PC-3 (cell line): Measurements from ENCODE around the gene SPAG6.

Source experiments
- CTCF ChIP-seq: fragments of 300-600 bp; sonication (generic); conservative IDR thresholded peaks from 2 replicates; pipeline ENCODE4 v1.5.1; 2017; ENCODE audit warnings: antibody characterized with exemption, low read depth, mild to moderate bottlenecking, low read length
- EZH2 ChIP-seq: fragments of 300-600 bp; sonication (generic); IDR thresholded peaks from one replicate; pipeline ENCODE4 v1.6.1; 2017; ENCODE audit warnings: antibody characterized with exemption, mild to moderate bottlenecking, low read length; ENCODE audit not compliant: unreplicated experiment
- EZH2phosphoT487 ChIP-seq: fragments of 300-600 bp; sonication (generic); IDR thresholded peaks from 2 replicates; pipeline ENCODE4 v1.6.1; 2018; ENCODE audit warnings: mild to moderate bottlenecking, antibody characterized with exemption, low read length, borderline replicate concordance

- TF ChIP-seq CTCF, result no peak
- no peak for TF ChIP-seq EZH2phosphoT487
- TF ChIP-seq EZH2, result no peak
These were observed 113.2 kb downstream of the SPAG6 start for GRCh38 chr10:22458272-22459038.
